ENCODE results near the gene GPR15LG.

- no peak for TF ChIP-seq CTCF (IDR thresholded peaks at IDR 0.05)
- no peak for TF ChIP-seq POLR2A (IDR thresholded peaks at IDR 0.05)
These were observed 30.5 kb downstream of the GPR15LG start for GRCh38 chr10:84204122-84204521.

Measured in body of pancreas (tissue), 4 donors.